Measurements from ENCODE around the gene ACTR3C.
"Not testable (repeated sequence)": the region's sequence is repeated elsewhere in the genome, so short reads cannot be mapped to it uniquely, and the experiment has no call there.

DNA sequence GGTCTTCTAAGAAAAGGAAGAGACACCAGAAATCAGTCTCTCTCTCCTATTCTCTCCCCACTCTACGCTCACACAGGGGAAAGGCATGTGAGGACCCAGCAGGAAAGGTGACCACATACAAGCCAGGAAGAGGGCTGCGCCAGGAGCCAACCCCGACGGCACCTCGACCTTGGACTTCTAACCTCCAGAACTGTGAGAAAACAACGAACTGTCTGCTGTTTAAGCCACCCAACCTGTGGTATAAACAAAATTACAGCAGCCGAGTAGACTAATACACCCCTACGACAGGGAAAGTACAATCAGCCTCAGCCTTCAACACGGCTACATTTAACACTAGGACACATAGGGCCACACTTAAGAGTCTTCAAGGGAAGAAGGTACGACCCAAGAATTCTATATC lies 26.5 kb downstream of the ACTR3C start:
- TF ChIP-seq, protein P1, sequence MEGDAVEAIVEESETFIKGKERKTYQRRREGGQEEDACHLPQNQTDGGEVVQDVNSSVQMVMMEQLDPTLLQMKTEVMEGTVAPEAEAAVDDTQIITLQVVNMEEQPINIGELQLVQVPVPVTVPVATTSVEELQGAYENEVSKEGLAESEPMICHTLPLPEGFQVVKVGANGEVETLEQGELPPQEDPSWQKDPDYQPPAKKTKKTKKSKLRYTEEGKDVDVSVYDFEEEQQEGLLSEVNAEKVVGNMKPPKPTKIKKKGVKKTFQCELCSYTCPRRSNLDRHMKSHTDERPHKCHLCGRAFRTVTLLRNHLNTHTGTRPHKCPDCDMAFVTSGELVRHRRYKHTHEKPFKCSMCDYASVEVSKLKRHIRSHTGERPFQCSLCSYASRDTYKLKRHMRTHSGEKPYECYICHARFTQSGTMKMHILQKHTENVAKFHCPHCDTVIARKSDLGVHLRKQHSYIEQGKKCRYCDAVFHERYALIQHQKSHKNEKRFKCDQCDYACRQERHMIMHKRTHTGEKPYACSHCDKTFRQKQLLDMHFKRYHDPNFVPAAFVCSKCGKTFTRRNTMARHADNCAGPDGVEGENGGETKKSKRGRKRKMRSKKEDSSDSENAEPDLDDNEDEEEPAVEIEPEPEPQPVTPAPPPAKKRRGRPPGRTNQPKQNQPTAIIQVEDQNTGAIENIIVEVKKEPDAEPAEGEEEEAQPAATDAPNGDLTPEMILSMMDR (conservative IDR thresholded peaks at IDR 0.05; ENCODE audit: low read depth in 2 of 2) = not testable (repeated sequence)
- TF ChIP-seq, protein P2, sequence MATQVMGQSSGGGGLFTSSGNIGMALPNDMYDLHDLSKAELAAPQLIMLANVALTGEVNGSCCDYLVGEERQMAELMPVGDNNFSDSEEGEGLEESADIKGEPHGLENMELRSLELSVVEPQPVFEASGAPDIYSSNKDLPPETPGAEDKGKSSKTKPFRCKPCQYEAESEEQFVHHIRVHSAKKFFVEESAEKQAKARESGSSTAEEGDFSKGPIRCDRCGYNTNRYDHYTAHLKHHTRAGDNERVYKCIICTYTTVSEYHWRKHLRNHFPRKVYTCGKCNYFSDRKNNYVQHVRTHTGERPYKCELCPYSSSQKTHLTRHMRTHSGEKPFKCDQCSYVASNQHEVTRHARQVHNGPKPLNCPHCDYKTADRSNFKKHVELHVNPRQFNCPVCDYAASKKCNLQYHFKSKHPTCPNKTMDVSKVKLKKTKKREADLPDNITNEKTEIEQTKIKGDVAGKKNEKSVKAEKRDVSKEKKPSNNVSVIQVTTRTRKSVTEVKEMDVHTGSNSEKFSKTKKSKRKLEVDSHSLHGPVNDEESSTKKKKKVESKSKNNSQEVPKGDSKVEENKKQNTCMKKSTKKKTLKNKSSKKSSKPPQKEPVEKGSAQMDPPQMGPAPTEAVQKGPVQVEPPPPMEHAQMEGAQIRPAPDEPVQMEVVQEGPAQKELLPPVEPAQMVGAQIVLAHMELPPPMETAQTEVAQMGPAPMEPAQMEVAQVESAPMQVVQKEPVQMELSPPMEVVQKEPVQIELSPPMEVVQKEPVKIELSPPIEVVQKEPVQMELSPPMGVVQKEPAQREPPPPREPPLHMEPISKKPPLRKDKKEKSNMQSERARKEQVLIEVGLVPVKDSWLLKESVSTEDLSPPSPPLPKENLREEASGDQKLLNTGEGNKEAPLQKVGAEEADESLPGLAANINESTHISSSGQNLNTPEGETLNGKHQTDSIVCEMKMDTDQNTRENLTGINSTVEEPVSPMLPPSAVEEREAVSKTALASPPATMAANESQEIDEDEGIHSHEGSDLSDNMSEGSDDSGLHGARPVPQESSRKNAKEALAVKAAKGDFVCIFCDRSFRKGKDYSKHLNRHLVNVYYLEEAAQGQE (IDR thresholded peaks at IDR 0.05; ENCODE audit: unreplicated experiment) = not testable (repeated sequence)
- TF ChIP-seq STAT1 (IDR thresholded peaks at IDR 0.05; ENCODE audit: unreplicated experiment); CREB1 (CRISPR knock-in tag; IDR thresholded peaks at IDR 0.05; ENCODE audit: low read depth); POLR2AphosphoS5 (IDR thresholded peaks at IDR 0.05; ENCODE audit: low read depth); EZH2phosphoT487 (IDR thresholded peaks at IDR 0.05; ENCODE audit: unreplicated experiment); EZH2 (IDR thresholded peaks at IDR 0.05; ENCODE audit: low read depth, unreplicated experiment); ZNF114 (CRISPR knock-in tag; IDR thresholded peaks at IDR 0.05); NANOG (IDR thresholded peaks at IDR 0.05; ENCODE audit: borderline replicate concordance): not testable (repeated sequence)
- TF ChIP-seq, protein P3, sequence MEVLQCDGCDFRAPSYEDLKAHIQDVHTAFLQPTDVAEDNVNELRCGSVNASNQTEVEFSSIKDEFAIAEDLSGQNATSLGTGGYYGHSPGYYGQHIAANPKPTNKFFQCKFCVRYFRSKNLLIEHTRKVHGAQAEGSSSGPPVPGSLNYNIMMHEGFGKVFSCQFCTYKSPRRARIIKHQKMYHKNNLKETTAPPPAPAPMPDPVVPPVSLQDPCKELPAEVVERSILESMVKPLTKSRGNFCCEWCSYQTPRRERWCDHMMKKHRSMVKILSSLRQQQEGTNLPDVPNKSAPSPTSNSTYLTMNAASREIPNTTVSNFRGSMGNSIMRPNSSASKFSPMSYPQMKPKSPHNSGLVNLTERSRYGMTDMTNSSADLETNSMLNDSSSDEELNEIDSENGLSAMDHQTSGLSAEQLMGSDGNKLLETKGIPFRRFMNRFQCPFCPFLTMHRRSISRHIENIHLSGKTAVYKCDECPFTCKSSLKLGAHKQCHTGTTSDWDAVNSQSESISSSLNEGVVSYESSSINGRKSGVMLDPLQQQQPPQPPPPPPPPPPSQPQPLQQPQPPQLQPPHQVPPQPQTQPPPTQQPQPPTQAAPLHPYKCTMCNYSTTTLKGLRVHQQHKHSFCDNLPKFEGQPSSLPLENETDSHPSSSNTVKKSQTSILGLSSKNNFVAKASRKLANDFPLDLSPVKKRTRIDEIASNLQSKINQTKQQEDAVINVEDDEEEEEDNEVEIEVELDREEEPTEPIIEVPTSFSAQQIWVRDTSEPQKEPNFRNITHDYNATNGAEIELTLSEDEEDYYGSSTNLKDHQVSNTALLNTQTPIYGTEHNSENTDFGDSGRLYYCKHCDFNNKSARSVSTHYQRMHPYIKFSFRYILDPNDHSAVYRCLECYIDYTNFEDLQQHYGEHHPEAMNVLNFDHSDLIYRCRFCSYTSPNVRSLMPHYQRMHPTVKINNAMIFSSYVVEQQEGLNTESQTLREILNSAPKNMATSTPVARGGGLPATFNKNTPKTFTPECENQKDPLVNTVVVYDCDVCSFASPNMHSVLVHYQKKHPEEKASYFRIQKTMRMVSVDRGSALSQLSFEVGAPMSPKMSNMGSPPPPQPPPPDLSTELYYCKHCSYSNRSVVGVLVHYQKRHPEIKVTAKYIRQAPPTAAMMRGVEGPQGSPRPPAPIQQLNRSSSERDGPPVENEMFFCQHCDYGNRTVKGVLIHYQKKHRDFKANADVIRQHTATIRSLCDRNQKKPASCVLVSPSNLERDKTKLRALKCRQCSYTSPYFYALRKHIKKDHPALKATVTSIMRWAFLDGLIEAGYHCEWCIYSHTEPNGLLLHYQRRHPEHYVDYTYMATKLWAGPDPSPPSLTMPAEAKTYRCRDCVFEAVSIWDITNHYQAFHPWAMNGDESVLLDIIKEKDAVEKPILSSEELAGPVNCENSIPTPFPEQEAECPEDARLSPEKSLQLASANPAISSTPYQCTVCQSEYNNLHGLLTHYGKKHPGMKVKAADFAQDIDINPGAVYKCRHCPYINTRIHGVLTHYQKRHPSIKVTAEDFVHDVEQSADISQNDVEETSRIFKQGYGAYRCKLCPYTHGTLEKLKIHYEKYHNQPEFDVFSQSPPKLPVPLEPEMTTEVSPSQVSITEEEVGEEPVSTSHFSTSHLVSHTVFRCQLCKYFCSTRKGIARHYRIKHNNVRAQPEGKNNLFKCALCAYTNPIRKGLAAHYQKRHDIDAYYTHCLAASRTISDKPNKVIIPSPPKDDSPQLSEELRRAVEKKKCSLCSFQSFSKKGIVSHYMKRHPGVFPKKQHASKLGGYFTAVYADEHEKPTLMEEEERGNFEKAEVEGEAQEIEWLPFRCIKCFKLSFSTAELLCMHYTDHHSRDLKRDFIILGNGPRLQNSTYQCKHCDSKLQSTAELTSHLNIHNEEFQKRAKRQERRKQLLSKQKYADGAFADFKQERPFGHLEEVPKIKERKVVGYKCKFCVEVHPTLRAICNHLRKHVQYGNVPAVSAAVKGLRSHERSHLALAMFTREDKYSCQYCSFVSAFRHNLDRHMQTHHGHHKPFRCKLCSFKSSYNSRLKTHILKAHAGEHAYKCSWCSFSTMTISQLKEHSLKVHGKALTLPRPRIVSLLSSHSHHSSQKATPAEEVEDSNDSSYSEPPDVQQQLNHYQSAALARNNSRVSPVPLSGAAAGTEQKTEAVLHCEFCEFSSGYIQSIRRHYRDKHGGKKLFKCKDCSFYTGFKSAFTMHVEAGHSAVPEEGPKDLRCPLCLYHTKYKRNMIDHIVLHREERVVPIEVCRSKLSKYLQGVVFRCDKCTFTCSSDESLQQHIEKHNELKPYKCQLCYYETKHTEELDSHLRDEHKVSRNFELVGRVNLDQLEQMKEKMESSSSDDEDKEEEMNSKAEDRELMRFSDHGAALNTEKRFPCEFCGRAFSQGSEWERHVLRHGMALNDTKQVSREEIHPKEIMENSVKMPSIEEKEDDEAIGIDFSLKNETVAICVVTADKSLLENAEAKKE (CRISPR knock-in tag; IDR thresholded peaks at IDR 0.05) = not testable (repeated sequence)
